ENCODE data around the gene GNL1. TPM values are rescaled to one million over a fixed set of nuclear protein-coding genes. Genes with fewer than 3 reads are reported as not detected.
"Not testable (repeated sequence)": the region's sequence is repeated elsewhere in the genome, so short reads cannot be mapped to it uniquely, and the experiment has no call there.

The GNL1 gene
- total and polyA plus RNA-seq, 4 donors, result 52.6 to 116 (median 75.3) TPM

DNA sequence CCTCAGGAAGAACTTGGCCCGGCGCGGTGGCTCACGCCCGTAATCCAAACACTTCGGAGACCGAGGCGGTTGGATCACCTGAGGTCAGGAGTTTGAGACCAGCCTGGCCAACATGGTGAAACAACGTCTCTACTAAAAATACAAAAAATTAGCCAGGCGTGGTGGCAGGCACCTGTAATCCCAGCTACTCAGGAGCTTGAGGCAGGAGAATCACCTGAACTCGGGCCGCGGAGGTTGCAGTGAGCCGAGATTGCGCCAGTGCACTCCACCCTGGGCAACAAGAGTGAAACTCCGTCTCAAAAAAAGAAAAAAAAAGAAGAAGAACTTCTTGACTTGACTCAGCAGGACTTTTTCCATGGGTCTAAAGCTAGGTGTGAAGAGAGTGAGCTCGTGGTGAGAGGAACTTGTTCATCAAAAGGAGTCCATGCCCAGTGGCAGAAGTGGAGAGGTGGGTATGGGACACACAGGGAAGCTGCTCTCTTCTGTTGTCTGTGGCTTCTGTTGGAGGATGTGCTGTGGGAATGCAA is 26.9 kb downstream of the GNL1 start:
- intact Hi-C loops (cut with DNase I); H3K36me3 ChIP-seq (ENCODE audit: control insufficient read depth in 1 of 2, insufficient read depth in 2 of 2, low read length in 1 of 2); H3K4me1 ChIP-seq (ENCODE audit: control insufficient read depth in 1 of 2, insufficient read depth in 2 of 2, low read length in 2 of 2); H3K4me3 ChIP-seq (ENCODE audit: low read length in 2 of 2); DNase-seq; H3K9me3 ChIP-seq (ENCODE audit: control insufficient read depth, low read length); H3K27ac ChIP-seq (ENCODE audit: low read depth in 1 of 2, low read length in 2 of 2); H3K27me3 ChIP-seq (ENCODE audit: control insufficient read depth in 1 of 2, insufficient read depth in 2 of 2, low read length in 1 of 2): not testable (repeated sequence)
- peak; percentile 29 for ATAC-seq (ENCODE audit: low FRiP score)
- 87 to 91% methylated on average over 17 of the region's 17 CpGs for WGBS, 2 donors

DNA sequence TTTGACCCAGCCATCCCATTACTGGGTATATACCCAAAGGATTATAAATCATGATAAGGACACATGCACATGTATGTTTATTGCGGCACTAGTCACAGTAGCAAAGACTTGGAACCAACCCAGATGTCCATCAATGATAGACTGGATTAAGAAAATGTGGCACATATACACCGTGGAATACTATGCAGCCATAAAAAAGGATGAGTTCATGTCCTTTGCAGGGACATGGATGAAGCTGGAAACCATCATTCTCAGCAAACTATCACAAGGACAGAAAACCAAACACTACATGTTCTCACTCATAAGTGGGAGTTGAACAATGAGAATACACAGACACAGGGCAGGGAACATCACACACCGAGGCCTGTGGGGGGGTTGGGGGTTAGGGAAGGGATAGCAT is 29.8 kb downstream of the GNL1 start:
- 91 to 97% methylated on average over 3 of the region's 3 CpGs for WGBS, 2 donors
- H3K4me3 ChIP-seq (ENCODE audit: low read length in 2 of 2); H3K9me3 ChIP-seq (ENCODE audit: control insufficient read depth, low read length); H3K36me3 ChIP-seq (ENCODE audit: control insufficient read depth in 1 of 2, insufficient read depth in 2 of 2, low read length in 1 of 2); H3K27me3 ChIP-seq (ENCODE audit: control insufficient read depth in 1 of 2, insufficient read depth in 2 of 2, low read length in 1 of 2); H3K27ac ChIP-seq (ENCODE audit: low read depth in 1 of 2, low read length in 2 of 2); intact Hi-C loops (cut with DNase I); H3K4me1 ChIP-seq (ENCODE audit: control insufficient read depth in 1 of 2, insufficient read depth in 2 of 2, low read length in 2 of 2); ATAC-seq (ENCODE audit: low FRiP score); DNase-seq: not testable (repeated sequence)

DNA sequence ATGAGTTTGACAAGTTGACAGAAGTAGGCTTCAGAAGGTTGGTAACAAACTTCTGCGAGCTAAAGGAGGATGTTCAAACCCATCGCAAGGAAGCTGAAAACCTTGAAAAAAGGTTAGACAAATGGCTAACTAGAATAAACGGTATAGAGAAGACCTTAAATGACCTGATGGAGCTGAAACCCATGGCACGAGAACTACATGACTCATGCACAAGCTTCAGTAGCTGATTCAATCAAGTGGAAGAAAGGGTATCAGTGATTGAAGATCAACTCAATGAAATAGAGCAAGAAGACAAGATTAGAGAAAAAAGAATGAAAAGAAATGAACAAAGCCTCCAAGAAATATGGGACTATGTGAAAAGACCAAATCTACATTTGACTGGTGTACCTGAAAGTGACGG is 34.3 kb downstream of the GNL1 start:
- intact Hi-C loops (cut with DNase I); ATAC-seq (ENCODE audit: low FRiP score): not testable (repeated sequence)
- 79 to 82% methylated on average over 5 of the region's 5 CpGs for WGBS, 2 donors

DNA sequence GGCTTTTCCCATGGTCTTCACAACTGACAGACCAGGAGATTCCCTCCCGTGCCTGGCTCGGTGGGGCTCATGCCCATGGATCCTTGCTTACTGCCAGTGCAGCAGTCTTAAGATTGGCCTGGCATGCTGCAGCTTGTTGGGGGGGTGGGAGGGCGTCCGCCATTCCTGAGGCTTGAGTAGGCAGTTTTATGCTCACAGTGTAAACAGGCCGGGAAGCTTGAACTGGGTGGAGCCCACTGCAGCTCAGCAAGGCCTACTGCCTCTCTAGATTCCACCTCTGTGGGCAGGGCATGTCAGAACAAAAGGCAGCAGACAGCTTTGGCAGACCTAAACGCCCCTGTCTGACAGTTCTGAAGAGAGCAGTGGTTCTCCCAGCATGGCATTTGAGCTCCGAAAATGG is 35.2 kb downstream of the GNL1 start:
- intact Hi-C loops (cut with DNase I); H3K27ac ChIP-seq (ENCODE audit: low read depth in 1 of 2, low read length in 2 of 2); ATAC-seq (ENCODE audit: low FRiP score); H3K9me3 ChIP-seq (ENCODE audit: control insufficient read depth, low read length); DNase-seq; H3K4me3 ChIP-seq (ENCODE audit: low read length in 2 of 2); H3K36me3 ChIP-seq (ENCODE audit: control insufficient read depth in 1 of 2, insufficient read depth in 2 of 2, low read length in 1 of 2); H3K4me1 ChIP-seq (ENCODE audit: control insufficient read depth in 1 of 2, insufficient read depth in 2 of 2, low read length in 2 of 2); H3K27me3 ChIP-seq (ENCODE audit: control insufficient read depth in 1 of 2, insufficient read depth in 2 of 2, low read length in 1 of 2): not testable (repeated sequence)
- 69 to 76% methylated on average over 7 of the region's 7 CpGs for WGBS, 2 donors

More for the DNA sequence above, 34.3 kb downstream of the GNL1 start:
- not testable (repeated sequence) for H3K9me3 ChIP-seq (ENCODE audit: control insufficient read depth, low read length); H3K4me1 ChIP-seq (ENCODE audit: control insufficient read depth in 1 of 2, insufficient read depth in 2 of 2, low read length in 2 of 2); H3K36me3 ChIP-seq (ENCODE audit: control insufficient read depth in 1 of 2, insufficient read depth in 2 of 2, low read length in 1 of 2); H3K27me3 ChIP-seq (ENCODE audit: control insufficient read depth in 1 of 2, insufficient read depth in 2 of 2, low read length in 1 of 2); H3K4me3 ChIP-seq (ENCODE audit: low read length in 2 of 2); DNase-seq; H3K27ac ChIP-seq (ENCODE audit: low read depth in 1 of 2, low read length in 2 of 2)

DNA sequence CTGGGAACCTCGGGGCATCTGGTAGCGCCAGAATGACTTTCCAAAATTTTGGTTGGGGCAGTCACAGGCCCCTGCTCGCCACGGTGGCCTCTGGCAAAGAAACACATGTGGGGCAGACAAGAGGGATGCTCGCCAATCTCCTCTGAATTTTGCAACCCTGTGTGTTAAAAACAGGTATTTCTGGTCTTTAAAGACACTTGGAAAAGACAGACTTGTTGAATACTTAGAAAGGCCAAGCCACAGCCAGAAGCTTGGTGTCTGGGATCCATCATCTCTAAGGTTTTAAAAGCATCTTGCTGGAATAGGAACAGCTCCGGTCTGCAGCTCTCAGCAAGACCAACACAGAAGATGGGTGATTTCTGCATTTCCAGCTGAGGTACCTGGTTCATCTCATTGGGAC is 35.8 kb downstream of the GNL1 start:
- H3K9me3 ChIP-seq (ENCODE audit: control insufficient read depth, low read length), result no peaks in the 10 kb centered on the region
- no peaks in the 10 kb centered on the region for H3K4me1 ChIP-seq (ENCODE audit: control insufficient read depth in 1 of 2, insufficient read depth in 2 of 2, low read length in 2 of 2)
- no peaks in the 10 kb centered on the region for H3K27me3 ChIP-seq (ENCODE audit: control insufficient read depth in 1 of 2, insufficient read depth in 2 of 2, low read length in 1 of 2)
- intact Hi-C loops (cut with DNase I), result no loop called here
- no peak for ATAC-seq (ENCODE audit: low FRiP score)
- no peak overlapping the region for H3K4me3 ChIP-seq (ENCODE audit: low read length in 2 of 2)
- 86 to 89% methylated on average over 6 of the region's 6 CpGs for WGBS, 2 donors
- no peaks in the 10 kb centered on the region for H3K36me3 ChIP-seq (ENCODE audit: control insufficient read depth in 1 of 2, insufficient read depth in 2 of 2, low read length in 1 of 2)
- H3K27ac ChIP-seq (ENCODE audit: low read depth in 1 of 2, low read length in 2 of 2), result no peak overlapping the region
- no peak for DNase-seq

DNA sequence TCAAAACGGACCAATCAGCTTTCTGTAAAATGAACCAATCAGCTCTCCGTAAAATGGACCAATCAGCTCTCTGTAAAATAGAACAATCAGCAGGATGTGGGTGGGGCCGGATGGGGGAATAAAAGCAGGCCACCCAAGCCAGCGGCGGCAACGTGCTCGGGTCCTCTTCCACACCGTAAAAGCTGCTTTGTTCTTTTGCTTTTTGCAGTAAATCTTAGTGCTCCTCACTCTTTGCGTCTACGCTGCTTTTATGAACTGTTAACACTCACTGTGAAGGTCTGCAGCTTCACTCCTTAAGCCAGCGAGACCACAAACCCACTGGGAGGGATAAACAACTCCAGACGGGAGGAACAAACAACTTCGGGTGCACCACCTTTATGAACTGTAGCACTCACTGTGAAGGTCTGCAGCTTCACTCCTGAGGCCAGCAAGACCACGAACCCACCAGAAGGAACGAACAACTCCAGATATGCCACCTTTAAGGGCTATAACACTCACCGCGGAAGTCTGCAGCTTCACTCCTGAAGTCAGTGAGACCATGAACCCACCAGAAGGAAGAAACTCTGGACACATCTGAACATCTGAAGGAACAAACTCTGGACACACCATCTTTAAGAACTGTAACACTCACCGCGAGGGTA is 37.7 kb downstream of the GNL1 start:
- H3K4me3 ChIP-seq (ENCODE audit: low read length in 2 of 2); H3K27me3 ChIP-seq (ENCODE audit: control insufficient read depth in 1 of 2, insufficient read depth in 2 of 2, low read length in 1 of 2); H3K27ac ChIP-seq (ENCODE audit: low read depth in 1 of 2, low read length in 2 of 2); H3K9me3 ChIP-seq (ENCODE audit: control insufficient read depth, low read length); ATAC-seq (ENCODE audit: low FRiP score); H3K36me3 ChIP-seq (ENCODE audit: control insufficient read depth in 1 of 2, insufficient read depth in 2 of 2, low read length in 1 of 2); intact Hi-C loops (cut with DNase I); DNase-seq; H3K4me1 ChIP-seq (ENCODE audit: control insufficient read depth in 1 of 2, insufficient read depth in 2 of 2, low read length in 2 of 2): not testable (repeated sequence)
- WGBS, 2 donors, result 85% methylated on average over 19 of the region's 19 CpGs

DNA sequence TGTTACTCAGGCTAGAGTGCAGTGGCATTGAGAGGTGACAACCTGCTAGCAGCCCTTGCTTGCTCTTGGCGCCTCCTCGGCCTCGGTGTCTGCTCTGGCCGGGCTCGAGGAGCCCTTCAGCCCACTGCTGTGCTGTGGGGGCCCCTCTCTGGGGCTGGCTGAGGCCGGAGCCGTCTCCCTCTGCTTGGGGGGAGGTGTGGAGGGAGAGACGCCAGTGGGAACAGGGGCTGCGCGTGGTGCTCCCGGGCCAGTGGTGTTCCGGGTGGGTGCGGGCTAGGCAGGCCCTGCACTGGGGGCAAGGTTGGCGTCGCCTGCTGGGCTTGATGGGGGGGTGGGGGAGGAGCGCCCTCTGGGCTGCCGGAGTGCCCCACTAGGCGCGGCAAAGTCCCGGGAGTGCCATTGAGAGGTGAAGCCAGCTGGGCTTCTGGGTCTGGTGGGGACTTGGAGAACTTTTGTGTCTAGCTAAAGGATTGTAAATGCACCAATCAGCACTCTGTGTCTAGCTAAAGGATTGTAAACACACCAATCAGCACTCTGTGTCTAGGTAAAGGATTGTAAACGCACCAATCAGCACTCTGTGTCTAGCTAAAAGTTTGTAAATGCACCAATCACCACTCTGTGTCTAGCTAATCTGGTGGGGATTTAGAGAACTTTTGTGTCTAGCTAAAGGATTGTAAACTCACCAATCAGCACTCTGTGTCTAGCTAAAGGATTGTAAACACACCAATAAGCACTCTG is 38.4 kb downstream of the GNL1 start:
- ATAC-seq (ENCODE audit: low FRiP score); H3K4me1 ChIP-seq (ENCODE audit: control insufficient read depth in 1 of 2, insufficient read depth in 2 of 2, low read length in 2 of 2); intact Hi-C loops (cut with DNase I); H3K4me3 ChIP-seq (ENCODE audit: low read length in 2 of 2); DNase-seq; H3K9me3 ChIP-seq (ENCODE audit: control insufficient read depth, low read length); H3K27ac ChIP-seq (ENCODE audit: low read depth in 1 of 2, low read length in 2 of 2); H3K36me3 ChIP-seq (ENCODE audit: control insufficient read depth in 1 of 2, insufficient read depth in 2 of 2, low read length in 1 of 2); H3K27me3 ChIP-seq (ENCODE audit: control insufficient read depth in 1 of 2, insufficient read depth in 2 of 2, low read length in 1 of 2): not testable (repeated sequence)
- WGBS, 2 donors, result 93% methylated on average over 21 of the region's 21 CpGs

DNA sequence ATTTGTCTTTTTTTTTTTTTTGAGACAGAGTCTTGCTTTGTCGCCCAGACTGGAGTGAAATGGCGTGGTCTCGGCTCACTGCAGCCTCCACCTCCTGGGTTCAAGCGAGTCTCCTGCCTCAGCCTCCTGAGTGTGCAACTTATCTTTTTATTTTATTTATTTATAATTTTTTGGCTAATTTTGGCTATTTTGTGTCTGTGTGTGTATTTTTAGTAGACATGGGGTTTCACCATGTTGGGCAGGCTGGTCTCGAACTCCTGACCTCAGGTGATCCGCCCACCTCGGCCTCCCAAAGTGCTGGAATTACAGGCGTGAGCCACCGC is 39.6 kb downstream of the GNL1 start:
- WGBS, 2 donors, result 64% methylated on average over 9 of the region's 9 CpGs
- H3K27ac ChIP-seq (ENCODE audit: low read depth in 1 of 2, low read length in 2 of 2); H3K36me3 ChIP-seq (ENCODE audit: control insufficient read depth in 1 of 2, insufficient read depth in 2 of 2, low read length in 1 of 2); H3K9me3 ChIP-seq (ENCODE audit: control insufficient read depth, low read length); H3K4me1 ChIP-seq (ENCODE audit: control insufficient read depth in 1 of 2, insufficient read depth in 2 of 2, low read length in 2 of 2); H3K4me3 ChIP-seq (ENCODE audit: low read length in 2 of 2); intact Hi-C loops (cut with DNase I); ATAC-seq (ENCODE audit: low FRiP score); H3K27me3 ChIP-seq (ENCODE audit: control insufficient read depth in 1 of 2, insufficient read depth in 2 of 2, low read length in 1 of 2); DNase-seq: not testable (repeated sequence)
